HG02885 (cell line): ENCODE results near the gene CLSTN2.

ENCODE experiments used
- ATAC-seq: cut with Tn5 transposase; IDR thresholded peaks from one replicate; pipeline ENCODE4 v1.9.1; 2021; ENCODE audit warnings: mild to moderate bottlenecking; ENCODE audit not compliant: unreplicated experiment, poor library complexity

Gene CLSTN2

GRCh38 chr3:140553591-140553990 lies 618.6 kb downstream of the CLSTN2 start:
- ATAC-seq, result no peak

- ATAC-seq, result no peak
Measured at GRCh38 chr3:140555666-140556065, 620.7 kb downstream of the CLSTN2 start.

- ATAC-seq, result no peak
Measured at GRCh38 chr3:140557476-140557875, 622.5 kb downstream of the CLSTN2 start.

- no peak for ATAC-seq
Measured at GRCh38 chr3:140559546-140559945, 624.6 kb downstream of the CLSTN2 start.

- ATAC-seq, result no peak
Measured at GRCh38 chr3:140563206-140563760, 628.3 kb downstream of the CLSTN2 start.

- no peak for ATAC-seq
Measured at GRCh38 chr3:140568131-140568530, 633.1 kb downstream of the CLSTN2 start.

- ATAC-seq, result no peak
Measured at GRCh38 chr3:140568842-140569520, 634.0 kb downstream of the CLSTN2 start.

GRCh38 chr3:140570602-140571001 lies 635.6 kb downstream of the CLSTN2 start:
- no peak for ATAC-seq

GRCh38 chr3:140571836-140572235 lies 636.9 kb downstream of the CLSTN2 start:
- ATAC-seq, result no peak

GRCh38 chr3:140572334-140572733 lies 637.3 kb downstream of the CLSTN2 start:
- no peak for ATAC-seq

- no peak for ATAC-seq
Measured at GRCh38 chr3:140573011-140573410, 638.0 kb downstream of the CLSTN2 start.

GRCh38 chr3:140574375-140574774 lies 639.4 kb downstream of the CLSTN2 start:
- no peak for ATAC-seq

GRCh38 chr3:140576449-140576848 lies 641.5 kb downstream of the CLSTN2 start:
- ATAC-seq, result no peak

- ATAC-seq, result no peak
Measured at GRCh38 chr3:140577911-140578310, 642.9 kb downstream of the CLSTN2 start.

- no peak for ATAC-seq
Measured at GRCh38 chr3:140579260-140579659, 644.3 kb downstream of the CLSTN2 start.

GRCh38 chr3:140580746-140581145 lies 645.8 kb downstream of the CLSTN2 start:
- no peak for ATAC-seq

GRCh38 chr3:140584549-140584948 lies 649.6 kb downstream of the CLSTN2 start:
- ATAC-seq, result no peak

- no peak for ATAC-seq
Measured at GRCh38 chr3:140585828-140586227, 650.8 kb downstream of the CLSTN2 start.

GRCh38 chr3:140586311-140586710 lies 651.3 kb downstream of the CLSTN2 start:
- no peak for ATAC-seq

- ATAC-seq, result no peak
Measured at GRCh38 chr3:140588558-140588957, 653.6 kb downstream of the CLSTN2 start.

GRCh38 chr3:140593766-140594165 lies 658.8 kb downstream of the CLSTN2 start:
- no peak for ATAC-seq

- ATAC-seq, result no peak
Measured at GRCh38 chr3:140595295-140595694, 660.3 kb downstream of the CLSTN2 start.
